ENCODE measurements around the gene PAFAH1B1.
A peak's percentile ranks its signal among the peaks of the same experiment; 100 is the strongest.

Gene PAFAH1B1

GRCh38 chr17:2722611-2723010 is 129.2 kb downstream of the PAFAH1B1 start:
- DNase-seq (ENCODE audit: low spot score), result no peak

- no peak for DNase-seq (ENCODE audit: low spot score)
These were observed 130.1 kb downstream of the PAFAH1B1 start for GRCh38 chr17:2723505-2723996.

DNA sequence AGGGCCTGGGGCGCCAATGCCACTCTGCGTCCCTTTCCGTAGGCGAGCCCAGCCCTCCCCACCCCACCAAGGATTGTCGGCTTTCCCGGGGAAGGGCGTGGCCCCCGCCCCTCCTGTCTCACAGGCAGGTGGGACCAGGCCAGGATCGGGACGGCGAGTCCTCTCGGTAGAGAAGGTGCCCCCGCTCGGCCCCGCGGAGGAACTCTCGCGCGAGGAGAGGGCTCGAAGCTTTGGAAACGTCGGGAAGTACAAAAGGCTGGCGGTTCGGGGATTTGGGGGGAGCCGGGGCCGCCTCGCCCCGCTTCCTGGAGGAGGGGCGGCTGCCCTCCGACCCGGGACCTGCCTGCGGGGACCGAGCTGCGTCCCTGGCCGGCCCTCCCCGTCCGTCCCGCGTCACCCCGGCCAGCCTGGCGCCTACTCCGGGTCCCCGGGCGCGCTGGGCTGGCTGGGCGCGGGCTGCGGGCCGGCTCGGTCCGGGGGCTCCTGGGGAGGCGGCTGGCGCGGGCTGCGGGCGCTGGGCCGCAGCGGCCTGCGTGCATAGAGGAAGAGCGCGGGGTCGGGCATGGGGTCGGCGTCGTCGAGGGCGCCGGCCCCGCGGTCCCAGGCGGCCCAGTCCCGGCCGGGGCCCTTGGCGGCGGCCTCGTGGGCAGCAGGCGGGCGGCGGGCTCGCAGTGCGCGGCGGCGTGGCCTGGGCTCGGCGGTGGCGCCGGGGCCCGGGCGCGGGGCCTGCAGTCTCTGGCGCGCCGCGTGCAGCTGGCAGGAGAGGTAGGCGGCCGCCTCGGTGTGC is 130.7 kb downstream of the PAFAH1B1 start:
- DNase-seq (ENCODE audit: low spot score), result no peak

DNA sequence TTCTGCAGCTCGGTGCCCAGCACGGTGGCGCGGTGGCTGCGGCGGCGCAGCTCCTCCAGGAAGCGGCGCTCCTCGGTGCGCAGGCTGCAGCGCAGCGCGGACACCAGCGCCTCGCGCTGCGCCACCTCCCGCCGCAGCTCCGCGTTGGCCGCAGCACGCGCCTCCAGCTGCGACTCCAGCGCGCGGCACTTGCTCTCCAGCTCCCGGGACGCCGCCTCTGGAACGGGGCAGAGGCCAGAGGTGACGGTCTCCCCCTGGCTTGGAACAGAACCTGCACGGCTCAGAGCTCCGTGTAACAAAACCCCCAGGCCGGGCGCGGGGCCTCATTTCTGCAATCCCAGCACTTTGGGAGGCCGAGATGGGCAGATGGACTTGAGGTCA is 131.3 kb downstream of the PAFAH1B1 start:
- peak; percentile 56 for DNase-seq (ENCODE audit: low spot score)

DNA sequence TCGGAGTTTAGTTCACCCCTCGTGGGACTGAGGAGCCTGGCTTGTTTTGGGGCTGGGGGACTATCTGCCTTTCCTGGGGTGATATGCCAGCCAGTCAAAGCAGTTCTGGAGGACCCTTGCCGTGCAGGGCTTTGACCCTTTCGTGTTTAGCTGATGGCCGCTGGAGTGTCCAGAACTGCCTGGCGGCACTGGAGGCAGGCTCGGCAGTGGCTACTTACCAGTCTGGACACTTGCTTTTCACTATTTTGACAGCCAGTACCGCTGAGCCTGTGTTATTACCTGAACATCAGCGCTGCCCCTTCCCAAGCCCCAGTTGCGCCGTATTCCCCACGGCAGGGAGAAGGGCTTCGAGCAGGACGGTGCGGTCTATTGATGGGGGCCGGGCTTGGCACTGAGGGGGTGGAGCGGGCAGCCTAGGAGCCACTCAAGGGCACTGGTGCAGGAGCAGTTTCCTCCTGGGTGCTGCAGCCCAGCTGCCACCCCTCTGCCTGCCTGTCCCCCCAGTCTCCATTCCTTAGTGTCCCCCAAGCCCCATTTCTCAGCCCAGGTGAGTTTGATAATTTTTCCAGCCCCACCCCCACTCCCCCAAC is 137.4 kb downstream of the PAFAH1B1 start:
- no peak for DNase-seq (ENCODE audit: low spot score)

DNA sequence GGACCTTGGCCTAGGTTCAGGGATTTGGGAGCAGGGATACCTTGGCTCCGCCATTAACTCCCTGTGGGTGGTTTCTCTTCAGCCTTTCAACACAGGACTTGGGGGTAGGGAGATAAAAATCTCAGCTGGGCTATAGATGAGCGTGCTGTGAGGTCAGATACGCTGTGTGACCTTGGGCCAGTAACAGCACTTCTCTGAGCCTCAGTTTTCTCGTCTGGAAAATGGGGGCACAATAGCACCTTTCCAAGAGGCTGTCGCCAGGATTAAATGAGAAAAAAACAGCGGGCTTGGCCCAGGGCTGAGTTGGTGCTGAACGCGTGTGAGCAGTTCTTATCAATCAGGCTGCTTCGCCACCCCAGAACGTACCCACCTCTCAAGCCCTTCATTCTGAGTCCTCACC is 138.4 kb downstream of the PAFAH1B1 start:
- DNase-seq (ENCODE audit: low spot score), result no peak

- DNase-seq (ENCODE audit: low spot score), result no peak
These were observed 141.5 kb downstream of the PAFAH1B1 start for GRCh38 chr17:2734939-2735338.

All from hepatic stellate cell (primary cell).